HG03039 (cell line): Measurements from ENCODE around the gene CKAP2L.

Source experiments
- ATAC-seq: cut with Tn5 transposase; IDR thresholded peaks from one replicate; pipeline ENCODE4 v1.9.1; 2021; ENCODE audit warnings: mild to moderate bottlenecking, moderate library complexity; ENCODE audit not compliant: unreplicated experiment

CKAP2L gene

DNA sequence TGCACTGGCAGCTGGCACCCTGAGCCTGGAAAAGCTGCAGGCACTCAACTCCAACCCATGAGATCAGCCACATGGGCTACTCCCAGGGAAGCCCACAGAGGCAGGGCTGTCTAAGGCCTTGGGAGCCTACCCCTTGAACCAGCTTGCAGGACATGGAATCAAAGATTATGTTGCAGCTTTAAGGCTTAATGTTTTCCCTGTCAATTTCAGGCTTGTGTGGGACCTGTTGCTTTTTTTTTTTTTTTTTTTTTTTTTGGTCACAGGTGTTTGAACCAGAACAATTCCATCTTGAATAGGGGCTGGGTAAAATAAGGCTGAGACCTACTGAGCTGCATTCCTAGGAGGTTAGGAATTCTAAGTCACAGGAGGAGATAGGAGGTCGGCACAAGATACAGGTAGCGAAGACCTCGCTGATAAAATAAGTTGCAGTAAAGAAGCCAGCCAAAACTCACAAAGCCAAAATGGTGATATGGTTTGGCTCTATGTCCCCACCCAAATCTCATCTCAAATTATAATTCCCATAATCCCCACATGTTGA lies 27.4 kb upstream of the CKAP2L start:
- ATAC-seq = no peak

DNA sequence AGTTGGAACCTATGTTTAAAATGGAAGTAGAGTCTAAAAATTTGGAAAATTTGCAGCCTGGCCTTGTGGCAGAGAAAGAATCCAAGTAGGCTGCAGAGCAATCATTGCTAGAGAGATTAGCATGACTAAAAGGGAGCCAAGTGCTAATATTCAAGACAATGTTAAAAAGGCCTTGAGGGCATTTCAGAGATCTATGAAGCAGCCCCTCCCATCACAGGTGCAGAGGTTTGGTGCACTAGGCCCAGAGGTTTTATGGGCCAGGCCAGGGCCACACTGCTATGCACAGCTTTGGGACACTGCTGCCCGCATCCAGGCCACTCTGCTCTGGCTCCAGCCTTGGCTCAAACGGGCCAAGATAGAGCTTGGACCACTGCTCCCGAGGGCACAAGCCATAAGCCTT lies 26.6 kb upstream of the CKAP2L start:
- no peak for ATAC-seq

DNA sequence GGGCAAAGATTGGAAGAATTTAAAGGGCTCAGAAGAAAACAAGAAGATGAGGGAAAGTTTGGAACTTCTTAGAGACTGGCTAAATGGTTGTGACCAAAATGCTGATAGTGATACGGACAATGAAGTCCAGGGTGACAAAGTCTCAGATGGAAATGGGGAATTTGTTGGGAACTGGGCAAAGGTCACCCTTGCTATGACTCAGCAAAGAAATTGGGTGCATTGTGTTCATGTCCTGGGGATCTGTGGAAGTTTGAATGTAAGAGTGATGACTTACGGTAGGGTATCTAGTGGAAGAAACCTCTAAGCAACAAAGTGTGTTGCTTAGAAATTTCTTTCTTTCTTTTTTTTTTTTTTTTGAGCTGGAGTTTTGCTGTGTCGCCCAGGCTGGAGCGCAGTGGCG lies 25.9 kb upstream of the CKAP2L start:
- no peak for ATAC-seq

DNA sequence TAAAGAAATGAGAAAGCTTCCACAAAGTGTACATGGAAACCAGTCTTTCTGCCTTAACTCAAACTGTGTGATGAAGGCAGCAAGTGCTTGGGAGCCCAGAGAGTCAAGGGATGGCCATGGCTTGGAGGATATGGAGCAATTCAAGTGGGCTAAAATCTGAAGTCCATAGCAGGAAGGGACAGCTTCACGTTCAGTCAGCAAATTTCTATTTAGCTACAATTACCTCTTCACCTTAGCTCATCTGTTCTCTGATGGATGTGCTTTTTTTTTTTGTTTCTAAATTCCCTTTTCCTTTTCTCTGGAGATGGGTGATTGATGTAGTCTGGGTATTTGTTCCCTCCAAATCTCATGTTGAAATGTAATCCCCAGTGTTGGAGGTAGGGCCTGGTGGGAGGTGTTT lies 24.8 kb upstream of the CKAP2L start:
- no peak for ATAC-seq

DNA sequence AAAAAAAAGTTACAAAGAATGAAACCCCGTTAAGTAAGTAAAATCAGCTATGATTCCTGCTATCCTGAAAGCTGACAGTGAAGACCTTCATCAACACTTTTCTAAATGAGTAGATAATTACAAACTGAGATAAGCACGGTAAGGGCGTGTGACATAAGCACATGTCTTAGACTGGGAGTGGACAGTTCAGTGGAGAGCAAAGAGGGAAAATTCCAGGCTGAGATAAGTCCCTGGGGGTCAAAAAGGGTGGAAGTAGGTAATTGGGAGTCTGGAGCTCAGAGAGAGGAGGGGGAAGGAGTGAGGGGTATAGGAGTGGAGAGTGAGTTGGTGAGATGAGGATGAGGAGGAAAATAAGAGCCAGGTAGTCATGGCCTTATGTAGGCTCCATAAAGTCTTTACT lies 24.2 kb upstream of the CKAP2L start:
- no peak for ATAC-seq

- no peak for ATAC-seq
These were observed 23.5 kb upstream of the CKAP2L start for GRCh38 chr2:112787729-112788393.

- ATAC-seq = no peak
These were observed 22.9 kb upstream of the CKAP2L start for GRCh38 chr2:112787294-112787693.

DNA sequence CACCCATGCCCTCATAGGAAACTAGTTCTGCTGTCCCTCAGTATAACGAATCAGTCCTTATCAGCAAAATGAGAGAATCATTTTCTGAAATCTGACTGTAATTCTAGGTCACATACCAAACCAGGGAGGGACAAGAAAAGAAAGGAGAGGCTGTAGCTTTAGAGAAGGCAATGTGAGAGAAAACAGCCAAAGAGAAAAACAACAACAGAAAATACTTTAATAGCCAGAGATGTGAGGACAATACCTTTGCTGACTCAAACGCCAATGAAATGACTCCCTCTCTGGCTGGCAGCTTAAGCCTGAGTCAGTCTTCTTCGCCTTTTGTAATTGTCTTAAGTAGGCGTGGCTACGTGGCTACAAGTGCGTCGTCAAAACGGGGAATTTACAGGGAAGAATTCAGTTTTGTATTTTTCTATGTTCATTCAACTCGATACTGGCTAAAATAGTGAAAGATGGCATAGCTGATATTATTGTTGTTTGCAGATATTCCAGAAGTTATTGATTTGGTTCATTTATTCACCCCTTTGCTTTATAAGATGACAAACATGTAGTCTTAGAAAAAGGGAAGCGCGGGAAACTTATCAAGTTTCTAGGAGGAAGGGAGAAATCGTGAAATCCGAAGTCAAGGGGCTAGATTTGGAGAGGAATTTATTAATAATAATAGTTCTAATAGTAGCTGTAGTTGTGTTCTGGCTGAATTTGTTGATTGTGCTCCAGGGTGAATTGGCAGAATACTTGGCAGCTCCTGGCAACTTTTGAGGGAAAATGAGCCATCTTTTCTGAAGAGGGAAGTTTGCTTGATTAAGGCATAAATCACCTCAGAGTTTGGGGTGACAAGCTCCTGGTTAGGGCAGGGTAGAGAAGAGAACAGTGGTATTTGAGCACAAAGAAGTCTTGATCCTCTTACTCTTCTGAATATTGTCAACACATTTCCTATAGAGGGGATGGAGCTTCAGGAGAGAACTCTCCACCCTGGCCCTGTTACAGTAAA lies 20.1 kb upstream of the CKAP2L start, which contains the start of gene IL1A:
Gene IL1A, minus strand, starts transcription at position 295 of the 991 bp plus-strand sequence. CDS start 723 bp downstream, outside the sequence.
- ATAC-seq = no peak

GRCh38 chr2:112783187-112783714 lies 18.8 kb upstream of the CKAP2L start:
- no peak for ATAC-seq

- peak; percentile 77 for ATAC-seq
These were observed 17.9 kb upstream of the CKAP2L start for GRCh38 chr2:112782234-112782799.

DNA sequence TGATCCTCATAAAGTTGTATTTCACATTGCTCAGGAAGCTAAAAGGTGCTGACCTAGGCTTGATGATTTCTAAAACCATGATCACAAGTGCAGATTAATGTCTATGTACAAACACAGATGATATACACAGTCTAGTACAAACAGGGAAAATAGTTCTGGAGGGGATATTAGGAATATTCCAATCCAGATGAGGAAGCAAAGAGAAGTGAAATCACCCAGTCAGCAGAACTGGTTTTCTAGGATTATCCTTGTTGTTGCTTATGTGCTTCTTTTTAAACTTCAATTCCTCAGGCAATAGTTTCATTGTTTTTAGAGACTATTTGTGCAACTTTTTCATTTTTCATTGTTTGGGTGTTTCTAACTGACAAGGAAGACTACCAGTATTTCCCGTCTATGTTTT lies 15.2 kb upstream of the CKAP2L start:
- no peak for ATAC-seq

DNA sequence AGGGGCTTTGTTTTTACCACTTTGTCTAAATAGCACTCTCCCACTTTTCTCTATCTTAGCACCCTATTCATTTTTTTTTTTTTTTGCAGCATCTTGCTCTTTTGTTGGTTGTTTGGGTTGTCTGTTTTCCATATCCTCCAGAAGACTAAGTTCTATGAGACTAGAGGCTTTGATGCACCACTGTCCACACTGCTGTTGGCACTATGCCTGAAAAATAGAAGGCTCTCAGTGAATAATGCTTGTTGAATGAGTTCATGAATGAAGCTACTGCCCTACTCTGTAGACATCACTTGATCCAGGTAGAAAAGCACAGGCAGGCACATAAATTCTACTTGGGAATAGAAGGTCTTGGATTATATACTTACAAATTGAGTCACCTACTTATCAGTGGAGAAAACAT lies 12.6 kb upstream of the CKAP2L start:
- no peak for ATAC-seq

DNA sequence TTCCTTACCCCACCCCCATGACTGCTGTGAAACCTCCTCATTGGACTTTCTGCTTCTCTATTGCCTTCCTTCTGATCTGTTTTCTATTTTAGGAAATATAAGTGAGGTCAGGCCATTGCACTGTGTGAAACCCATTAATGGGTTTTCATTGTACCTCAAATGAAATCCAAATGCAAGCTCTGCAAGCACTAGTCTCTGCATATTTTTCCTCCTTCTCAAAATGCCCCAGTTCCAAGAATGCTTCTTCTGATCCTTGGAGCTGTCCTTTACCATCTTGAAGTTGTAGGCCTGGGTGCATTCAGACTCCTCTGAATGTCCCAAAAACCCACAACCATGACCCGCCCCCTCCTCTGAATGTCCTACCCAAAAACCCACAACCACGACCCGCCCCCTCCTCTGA lies 11.7 kb upstream of the CKAP2L start:
- ATAC-seq = no peak

DNA sequence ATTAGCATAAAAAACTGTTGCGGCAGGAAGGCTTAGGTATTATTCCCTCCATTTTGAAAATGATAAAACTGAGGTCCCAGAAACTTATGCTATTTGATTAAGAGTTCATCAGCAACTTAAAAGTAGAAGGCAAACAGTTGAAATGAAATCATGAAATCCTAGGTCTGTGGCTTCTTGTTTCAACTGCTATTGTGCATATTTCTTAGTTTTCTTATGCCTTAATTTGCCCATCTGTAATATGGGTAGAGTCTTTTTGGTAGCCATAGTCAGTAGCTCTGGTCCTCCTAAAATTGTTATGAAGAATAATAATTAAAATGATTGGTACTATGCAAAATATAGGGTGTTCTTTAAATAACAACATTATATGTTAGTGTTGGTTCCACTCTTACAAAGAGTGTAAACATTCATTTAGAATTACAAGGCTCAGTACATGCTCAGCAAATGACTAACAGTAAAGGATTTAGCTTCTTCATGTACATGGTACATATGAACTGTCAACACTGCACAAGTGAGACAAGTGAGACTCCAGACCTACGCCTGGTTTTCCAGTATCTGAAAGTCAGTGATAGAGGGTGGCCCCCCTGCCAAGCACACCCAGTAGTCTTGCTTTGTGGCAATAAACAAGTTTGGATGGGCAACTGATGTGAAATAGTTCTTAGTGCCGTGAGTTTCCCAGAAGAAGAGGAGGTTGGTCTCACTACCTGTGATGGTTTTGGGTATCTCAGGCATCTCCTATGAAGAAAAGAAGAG lies 10.3 kb upstream of the CKAP2L start:
- ATAC-seq = no peak

DNA sequence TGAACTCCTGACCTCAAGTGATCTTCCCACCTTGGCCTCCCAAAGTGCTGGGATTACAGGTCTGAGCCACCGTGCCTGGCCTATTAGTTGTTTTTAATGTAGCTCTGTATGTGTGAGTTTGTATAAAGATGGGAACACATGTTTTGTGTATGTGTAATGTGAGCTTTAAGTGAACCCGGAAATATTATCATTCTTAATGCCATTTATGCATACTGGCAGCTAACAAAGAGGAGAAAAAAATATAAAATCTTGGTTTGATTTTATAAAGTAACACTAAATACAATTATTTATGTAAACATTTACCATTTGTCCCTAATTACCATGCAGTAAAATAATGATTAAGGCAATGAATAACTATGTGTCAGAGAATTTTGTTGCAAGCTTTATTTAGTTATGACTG lies 9.1 kb upstream of the CKAP2L start:
- no peak for ATAC-seq

DNA sequence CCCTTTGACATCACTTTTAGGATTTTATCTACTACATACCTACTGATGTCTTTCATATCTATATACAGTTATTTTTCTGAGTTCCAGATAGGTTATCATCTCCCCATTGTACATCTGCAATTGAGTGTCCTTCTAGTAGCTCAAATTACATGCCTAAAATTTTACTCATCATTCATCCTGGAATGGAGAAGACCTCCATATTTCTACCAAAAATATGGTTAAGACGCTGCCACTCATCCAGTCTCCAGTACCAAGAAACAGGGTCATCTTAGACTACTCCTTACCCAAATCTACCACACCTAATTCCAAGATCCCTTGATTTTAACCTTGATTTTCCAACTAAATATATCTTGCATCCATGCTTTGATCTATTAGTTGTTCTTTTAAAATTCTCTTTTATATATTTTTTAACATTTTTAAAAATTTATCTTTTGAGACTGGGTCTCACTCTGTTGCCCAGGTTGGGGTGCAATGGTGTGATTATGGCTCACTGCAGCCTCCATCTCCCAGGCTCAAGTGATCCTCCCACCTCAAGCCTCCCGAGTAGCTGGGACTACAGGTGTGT lies 8.6 kb upstream of the CKAP2L start:
- ATAC-seq = no peak

DNA sequence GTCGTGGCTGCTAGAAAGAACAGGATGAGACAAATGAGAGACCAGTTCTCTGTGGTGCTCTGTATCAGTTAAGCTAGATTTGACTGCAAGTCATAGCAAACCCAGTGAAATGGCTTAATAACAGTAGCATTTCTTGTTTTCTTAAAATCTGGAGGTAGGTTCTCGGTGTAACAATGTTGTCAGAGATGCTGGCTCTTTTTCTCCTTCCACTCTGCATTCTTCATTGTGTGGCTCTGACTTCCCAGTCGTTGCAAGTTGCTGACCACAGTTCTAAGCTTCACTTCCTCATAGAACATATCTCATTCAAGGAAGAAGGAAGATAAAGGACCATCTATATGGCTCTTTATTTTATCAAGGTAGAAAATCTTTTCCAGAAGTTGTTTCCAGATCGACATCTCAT lies 7.9 kb upstream of the CKAP2L start:
- ATAC-seq = no peak

DNA sequence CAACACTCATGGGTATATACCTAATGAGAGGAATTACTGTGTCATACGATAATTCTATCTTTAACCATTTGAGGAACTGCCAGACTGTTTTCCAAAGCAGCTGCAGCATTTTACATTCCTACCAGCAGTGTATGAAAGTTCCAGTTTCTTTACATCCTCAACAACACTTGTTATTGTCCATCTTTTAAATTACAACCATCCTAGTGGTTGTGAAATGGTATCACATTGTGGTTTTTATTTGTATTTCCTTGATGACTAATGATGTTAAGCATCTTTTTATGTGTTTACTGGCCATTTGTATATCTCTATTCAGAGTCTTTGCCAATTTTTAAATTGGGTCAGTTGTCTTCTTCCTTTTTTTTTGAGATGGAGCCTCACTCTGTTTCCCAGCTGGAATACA lies 4.0 kb upstream of the CKAP2L start:
- ATAC-seq = no peak

GRCh38 chr2:112767693-112768330 lies 3.4 kb upstream of the CKAP2L start:
- no peak for ATAC-seq

DNA sequence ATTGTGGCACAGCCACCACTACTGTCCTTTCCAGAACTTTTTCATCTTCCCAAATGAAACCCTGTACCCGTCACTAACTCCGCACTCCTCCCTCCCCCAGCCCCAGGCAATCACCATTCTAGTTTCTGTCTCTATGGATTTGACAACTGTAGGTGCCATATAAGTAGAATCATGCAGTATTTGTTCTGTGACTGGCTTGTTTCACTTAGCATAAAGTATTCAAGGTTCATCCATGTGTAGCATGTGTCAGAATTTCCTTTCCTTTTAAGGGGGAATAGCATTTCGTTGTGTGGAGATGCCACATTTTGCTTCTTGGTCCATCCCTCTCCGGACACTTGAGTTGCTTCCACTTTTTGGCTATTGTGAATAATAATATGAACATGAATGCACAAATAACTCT lies 842 bp upstream of the CKAP2L start:
- no peak for ATAC-seq
